Skin of body (tissue), 2 donors: ENCODE measurements around the gene SMTN. TPM values are rescaled to one million over a fixed set of nuclear protein-coding genes. Genes with fewer than 3 reads are reported as not detected.

Experiments
- DNase-seq: peaks from one replicate; lab custom pipeline; 2025; lab: John Stamatoyannopoulos, UW
- total RNA-seq: library from RNA; depleted of rRNA; stranded (reverse); fragments of >200 nt; gene quantifications from one replicate; pipeline ENCODE4 v1.2.3, GENCODE V29; 2014

Gene SMTN
- total RNA-seq, 1 donor from 2014 or later = 100 TPM

DNA sequence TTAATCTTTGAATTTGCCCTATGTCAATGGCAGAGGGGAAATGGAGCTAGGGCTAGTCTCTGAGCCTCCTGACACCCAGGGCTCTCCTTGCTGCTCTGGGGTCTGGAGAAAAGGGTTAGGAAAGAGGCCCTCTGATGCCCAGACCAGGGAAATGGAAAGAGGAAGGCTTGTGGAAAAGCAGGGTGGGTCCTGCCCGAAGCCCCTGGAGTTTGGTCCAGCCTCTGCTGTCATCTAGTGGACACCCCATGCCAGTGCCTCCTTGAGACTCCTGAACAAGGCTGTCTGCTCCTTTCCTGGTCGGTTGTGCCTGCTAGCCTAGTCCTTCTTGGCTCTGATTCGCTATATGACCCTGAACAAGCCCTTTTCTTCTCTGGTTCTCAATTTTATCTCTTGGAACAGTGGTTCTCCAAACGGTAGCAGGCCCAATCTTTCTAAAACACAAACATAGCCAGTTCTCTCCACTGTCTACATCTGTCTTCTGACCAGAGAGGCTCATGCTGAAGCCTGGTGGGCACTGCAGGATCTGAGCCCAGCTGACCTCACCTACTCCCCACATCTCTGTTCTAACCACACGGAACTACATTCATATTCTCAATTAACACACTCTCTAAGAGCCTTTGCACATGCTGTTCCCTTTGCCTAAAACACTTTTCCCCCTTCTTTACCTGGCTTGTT lies 68.0 kb downstream of the SMTN start:
- DNase-seq = peak; percentile 37

DNA sequence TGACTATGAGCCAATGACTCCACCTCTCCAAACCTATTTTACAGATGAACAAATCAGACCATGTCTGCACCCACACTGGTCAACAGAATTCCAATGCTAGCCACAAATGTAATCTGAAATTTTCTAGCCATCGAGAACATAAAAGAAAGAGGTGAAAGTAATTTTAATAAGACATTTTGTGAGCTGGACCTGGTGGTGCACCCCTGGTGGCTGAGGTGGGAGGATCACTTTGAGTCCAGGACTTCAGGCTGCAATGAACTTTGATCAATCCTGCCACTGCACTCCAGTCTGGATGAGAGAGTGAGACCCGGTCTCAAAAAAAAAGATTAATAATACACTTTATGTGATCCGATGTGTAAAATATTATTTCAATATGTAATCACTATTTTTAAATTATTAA lies 69.5 kb downstream of the SMTN start:
- no peak for DNase-seq

DNA sequence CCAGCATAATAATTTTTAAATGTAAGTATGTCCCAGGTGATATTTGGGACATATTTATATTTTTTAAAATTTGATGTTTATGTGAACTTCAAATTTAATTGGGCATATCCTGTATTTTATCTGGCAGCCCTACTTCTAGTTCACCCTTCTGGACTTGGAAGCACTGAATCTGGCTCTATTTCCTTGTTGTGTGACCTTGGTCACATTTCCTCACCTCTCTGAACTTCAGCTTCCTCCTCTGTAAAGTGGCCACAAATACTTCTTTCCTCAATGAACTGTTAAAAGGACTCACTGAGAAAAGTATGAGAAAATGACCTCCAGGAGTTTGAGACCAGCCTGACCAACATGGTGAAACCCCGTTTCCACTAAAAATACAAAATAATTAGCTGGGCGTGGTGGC lies 70.8 kb downstream of the SMTN start:
- no peak for DNase-seq

DNA sequence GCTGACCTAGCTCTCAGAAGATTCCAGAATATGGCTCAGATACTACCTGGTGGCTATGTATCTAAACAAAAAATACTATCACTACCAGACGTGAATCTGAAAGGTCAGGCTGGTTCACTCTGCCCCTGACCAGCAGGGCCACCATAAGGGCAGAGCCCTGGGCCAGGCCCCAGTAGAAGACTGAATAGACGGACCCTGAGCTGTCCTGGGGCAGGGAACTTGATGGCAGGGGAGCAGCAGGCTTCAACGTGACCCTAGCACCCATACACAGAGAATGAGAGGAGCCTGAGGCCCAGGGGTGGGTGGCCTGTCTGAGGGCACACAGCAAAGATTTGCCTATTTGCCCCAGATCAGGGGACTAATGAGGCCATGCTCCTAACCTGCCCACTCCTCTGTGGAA lies 72.2 kb downstream of the SMTN start:
- DNase-seq = no peak

Other genes starting within 250 kb of the SMTN start
- 17.8 TPM for gene MORC2, start 112.5 kb upstream of the SMTN start, total RNA-seq
- gene TUG1, start 112.1 kb upstream of the SMTN start, total RNA-seq = 85.5 TPM
- 33.1 TPM for gene SELENOM, start 26.2 kb downstream of the SMTN start, total RNA-seq
- gene INPP5J, start 41.6 kb downstream of the SMTN start, total RNA-seq = 0.39 TPM
- gene PLA2G3, start 59.2 kb downstream of the SMTN start, total RNA-seq = 0.49 TPM
- 22.0 TPM for gene RNF185, start 78.9 kb downstream of the SMTN start, total RNA-seq
- 72.7 TPM for gene LIMK2, start 131.0 kb downstream of the SMTN start, total RNA-seq
- gene PIK3IP1, start 211.2 kb downstream of the SMTN start, total RNA-seq = 14.9 TPM